Right lung (tissue), 5 donors: Measurements from ENCODE around the gene COG7. TPM values are rescaled to one million over a fixed set of nuclear protein-coding genes. Genes with fewer than 3 reads are reported as not detected.
"Not testable (repeated sequence)": the region's sequence is repeated elsewhere in the genome, so short reads cannot be mapped to it uniquely, and the experiment has no call there.

Source experiments
- DNase-seq, 2 donors: peaks; one replicate each; pipeline ENCODE4 v3.0.0-alpha.2; 2013
- polyA plus RNA-seq, 5 donors: library from polyadenylated mRNA; unstranded; fragments of 120-200 nt; gene quantifications; one replicate each; pipeline versions ENCODE4 v1.2.1 to v1.2.3, GENCODE V29; 2013; ENCODE audit warnings: inconsistent platforms in 1 of 5, low replicate concordance in 1 of 5; ENCODE audit not compliant: insufficient read length in 5 of 5, insufficient read depth in 1 of 5

The COG7 gene
- polyA plus RNA-seq, 5 donors: 25.6 to 39.7 (median 33.0) TPM

DNA sequence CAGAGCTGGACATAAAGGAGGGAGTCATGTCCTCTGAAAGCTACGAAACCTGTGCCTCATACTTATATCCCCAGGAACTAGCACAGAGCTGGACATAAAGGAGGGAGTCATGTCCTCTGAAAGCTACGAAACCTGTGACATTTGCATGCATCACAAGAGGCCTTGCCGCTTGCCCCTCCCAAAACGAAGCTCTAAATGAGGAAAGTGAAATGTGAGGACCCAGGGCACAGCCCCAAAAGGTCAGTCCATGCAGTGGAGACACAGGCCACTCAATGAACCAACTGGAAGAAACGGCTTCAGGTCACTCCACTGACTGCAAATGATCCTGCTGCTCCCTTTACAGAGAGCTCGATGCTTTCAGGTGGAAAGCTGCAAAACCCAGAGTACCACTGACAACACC is 38.3 kb downstream of the COG7 start:
- no peak for DNase-seq

DNA sequence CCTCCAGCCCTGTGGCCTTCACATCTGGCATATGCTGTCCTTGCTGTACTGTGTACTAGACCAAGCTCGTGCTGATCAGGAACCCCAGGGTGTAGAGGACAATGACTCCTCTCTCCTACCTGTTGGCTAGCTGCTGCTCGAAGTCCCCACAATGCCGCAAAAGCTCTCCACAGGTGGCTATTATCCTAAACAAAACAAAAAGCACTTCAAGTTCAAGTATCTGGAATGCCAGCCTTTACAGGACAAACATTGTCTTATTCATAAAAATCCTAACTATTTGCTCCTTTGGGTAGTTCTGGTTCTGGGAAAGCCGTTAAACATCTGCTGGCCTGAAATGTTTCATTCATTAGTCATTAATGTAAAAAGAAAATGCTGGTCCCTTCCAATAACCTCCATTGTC is 42.8 kb downstream of the COG7 start:
- no peak for DNase-seq

DNA sequence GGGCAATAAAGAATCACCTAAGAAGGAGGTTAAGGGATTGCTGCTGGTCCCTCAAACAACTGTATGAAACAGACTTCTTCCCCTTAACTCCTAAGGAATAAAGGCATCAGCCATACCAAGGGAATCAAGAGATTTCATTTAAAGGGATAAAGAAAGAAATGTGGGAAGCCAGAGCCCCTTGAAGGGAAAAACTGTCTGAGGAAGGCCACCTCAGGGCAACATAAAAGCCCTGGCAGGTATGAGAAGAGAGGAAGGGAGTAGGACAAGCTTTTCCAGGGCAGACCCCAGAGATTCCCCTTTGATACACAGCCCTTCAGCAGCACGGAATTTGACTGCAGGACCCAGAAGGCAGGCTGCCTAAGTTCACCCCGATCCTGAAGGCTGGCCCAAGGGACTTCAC is 43.5 kb downstream of the COG7 start:
- DNase-seq: no peak

DNA sequence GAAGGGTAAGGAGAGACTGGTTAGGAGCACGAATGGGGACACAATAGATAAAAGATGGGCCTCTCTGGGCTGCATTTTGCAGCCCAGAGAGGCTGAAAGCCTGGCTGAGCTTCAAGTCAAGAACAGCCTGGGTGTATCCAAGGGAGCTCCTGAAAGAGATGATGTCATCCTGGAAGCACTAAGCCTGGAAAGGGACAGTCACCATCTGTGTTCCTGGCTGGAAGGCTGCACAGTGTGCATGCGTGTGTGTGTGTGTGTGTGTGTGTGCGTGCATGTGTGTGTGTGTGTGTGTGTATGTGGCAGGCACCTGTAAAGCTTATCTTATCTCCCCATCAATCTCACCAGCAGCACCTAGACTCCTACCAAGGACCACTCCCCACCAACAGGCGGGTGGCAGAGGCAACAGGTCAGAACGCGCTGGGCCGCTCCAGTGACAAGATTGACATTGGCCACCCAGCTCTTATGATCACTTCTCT is 44.1 kb downstream of the COG7 start:
- DNase-seq: no peak

DNA sequence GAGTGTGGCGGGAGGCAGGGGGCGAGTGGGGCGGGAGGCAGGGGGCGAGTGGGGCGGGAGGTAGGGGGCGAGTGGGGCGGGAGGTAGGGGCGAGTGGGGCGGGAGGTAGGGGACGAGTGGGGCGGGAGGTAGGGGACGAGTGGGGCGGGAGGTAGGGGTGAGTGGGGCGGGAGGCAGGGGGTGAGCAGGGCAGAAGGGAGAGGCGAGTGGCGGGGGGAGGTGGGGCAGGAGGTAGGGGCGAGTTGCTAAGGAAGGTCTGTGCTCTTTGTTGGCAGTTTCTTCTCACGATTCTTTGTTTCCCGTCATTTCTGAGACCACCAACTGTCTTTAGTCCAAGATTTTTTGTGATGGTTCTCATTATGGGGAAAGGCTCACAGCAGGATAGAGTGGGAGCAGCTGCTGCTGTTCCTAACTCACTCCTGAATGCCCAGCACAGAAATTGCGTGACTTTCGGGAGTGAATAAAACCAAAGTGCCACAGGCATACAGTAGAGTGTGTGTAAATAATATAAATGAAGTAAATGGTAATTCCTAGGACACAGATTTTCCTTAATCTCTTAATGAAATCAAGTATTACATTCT is 44.7 kb downstream of the COG7 start:
- DNase-seq: no peak

DNA sequence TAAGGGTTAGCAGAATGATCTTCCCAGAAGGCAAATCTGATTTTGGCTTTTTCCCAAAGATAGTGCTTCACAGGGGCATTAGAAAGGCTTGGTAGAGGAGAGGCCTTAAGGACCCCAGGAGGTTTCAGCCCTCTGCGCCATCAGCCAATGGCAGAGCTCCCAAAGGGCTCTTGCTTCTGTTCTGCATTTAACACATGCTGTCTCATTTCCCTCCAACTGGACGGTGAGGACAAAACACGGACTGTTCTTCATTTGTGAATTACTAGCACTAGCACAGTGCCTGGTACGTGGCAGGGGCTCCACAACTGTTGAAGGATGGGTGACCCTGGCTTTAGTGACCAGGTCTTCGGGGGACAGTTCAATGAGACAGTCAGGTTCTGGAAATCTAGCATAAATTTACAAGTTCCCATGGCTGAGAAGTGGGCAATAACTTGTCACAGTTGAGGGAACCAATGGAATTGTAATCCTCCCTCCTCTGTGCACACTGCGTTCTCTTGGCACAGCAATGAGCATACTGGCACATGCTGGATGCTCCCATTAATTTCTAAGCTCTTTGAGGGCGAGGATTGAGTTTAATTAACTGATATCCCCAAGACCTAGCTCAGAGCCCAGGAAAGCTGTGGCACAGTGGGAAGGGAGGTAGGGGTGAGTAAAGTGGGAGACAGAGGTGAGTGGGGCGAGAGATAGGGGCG is 45.4 kb downstream of the COG7 start:
- no peak for DNase-seq

DNA sequence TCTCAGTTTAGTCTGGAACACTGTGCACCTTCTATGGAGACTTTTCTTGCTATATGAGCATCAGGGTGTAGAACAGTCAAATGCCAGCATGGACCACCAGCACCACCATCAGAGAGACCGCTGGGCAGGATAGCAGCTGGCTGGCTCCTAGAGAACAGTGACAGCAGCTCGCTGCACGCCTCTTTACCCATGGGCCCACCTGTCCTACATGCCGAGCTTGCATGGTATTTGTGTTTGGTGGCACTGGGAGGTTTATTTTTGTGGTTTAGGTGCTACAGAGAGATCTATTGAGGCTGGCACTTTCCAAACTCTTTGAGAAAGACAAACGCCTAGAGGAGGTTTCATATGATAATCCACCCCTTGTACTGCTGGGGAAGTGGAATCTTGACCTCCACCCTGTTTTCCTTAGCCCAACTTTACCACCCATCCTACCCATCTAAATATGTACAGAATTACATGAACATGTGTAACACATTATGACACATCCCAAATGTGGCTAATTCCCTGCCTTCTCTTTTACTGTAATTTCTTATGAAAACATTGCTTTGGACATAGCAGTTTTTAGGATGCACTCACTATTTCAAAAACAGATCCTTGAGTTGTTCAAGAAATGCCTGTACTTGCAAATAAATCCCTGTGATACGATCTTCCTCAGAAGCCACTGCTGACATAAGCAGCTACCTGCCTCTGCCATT is 46.3 kb downstream of the COG7 start:
- DNase-seq: no peak

DNA sequence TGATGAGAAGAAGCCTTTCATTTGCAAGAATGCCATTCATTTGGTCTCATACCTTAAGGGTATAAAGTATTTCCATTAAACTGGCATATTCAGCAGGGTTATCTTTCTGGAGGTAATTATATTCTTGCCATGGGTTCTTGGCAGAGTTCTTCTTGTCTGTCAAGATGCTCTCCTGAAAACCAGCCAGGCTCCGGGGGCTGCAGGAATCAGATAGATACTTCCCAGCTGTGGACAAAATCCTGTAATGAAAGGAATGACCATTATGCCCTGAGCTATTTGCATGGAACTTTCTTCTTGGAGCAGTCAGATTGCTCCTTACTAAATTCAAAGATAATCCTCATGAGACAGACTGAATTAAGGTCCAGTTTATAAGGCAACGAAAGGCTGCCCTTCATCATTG is 47.0 kb downstream of the COG7 start:
- DNase-seq: no peak

DNA sequence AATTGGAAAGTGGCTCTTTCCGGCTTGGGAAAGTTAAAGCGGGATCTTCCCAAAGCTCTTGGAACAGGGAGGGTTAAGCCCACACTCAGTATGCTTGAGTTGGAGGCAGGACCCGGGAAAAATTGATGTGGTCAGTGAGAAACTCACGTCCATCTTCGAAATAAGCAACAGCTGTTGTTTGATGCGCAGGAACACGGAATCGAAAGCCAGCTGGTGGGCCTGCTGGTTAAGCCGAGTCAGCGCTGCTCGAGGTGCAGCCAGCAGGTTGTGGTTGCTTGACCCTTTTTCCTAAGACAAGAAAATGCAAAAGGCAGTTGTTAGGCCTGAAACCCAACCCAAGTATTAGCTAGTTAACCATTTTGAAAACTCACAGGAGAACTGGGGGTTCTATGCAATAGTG is 49.4 kb downstream of the COG7 start:
- no peak for DNase-seq

DNA sequence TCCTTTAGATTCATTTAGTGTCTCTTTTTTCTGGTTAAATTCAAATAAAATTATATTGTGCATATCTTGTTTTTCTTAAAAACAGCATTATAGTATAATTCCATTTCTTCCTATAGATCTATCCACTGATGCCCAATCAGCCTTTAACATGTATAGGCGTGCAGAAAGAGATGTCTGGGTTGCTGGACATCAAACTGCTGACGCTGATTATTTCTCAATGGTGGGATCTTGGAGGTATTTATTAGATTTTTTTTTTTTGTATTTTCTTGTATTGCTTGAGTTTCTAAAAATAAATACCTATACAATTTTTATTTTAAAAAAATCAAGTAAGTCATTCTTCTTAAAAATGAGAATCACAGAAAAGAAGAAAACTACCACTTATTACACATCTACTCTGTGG is 50.9 kb downstream of the COG7 start:
- no peak for DNase-seq

DNA sequence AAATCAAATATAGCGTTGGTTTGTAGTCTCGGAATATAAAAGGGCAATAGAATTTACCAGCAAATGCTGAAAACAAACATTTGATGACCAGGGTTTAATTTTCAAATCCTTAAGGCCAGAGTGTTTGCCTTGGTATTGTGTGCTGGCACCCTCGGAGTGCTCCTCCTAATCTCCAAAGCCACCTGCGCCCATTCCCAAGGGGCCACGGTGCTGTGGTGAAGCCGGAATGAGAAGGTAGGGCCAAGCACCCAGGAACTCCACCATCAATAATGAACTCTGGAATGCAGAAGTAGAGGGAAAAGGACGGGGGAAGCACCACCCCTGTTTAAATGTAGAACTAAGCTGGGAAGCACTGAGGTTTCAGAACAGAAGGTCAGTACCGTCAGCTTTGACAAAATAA is 51.9 kb downstream of the COG7 start:
- no peak for DNase-seq

DNA sequence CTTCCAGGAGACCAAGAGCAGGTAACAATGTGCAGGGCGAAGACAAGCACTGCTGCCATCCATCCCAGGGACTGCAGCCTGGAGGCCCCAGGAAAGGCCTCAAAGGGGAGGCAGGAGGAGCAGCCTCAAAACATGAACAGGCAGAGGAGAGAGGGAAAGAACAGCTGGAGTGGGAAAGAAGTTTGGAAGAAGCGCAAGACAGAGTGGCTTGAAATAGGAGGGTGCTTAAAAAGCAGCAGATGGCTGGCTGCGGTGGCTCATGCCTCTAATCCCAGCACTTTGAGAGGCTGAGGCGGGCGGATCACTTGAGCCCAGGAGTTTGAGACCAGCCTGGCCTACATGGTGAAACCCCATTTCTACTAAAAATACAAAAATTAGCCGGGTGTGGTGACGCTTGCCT is 52.5 kb downstream of the COG7 start:
- not testable (repeated sequence) for DNase-seq

DNA sequence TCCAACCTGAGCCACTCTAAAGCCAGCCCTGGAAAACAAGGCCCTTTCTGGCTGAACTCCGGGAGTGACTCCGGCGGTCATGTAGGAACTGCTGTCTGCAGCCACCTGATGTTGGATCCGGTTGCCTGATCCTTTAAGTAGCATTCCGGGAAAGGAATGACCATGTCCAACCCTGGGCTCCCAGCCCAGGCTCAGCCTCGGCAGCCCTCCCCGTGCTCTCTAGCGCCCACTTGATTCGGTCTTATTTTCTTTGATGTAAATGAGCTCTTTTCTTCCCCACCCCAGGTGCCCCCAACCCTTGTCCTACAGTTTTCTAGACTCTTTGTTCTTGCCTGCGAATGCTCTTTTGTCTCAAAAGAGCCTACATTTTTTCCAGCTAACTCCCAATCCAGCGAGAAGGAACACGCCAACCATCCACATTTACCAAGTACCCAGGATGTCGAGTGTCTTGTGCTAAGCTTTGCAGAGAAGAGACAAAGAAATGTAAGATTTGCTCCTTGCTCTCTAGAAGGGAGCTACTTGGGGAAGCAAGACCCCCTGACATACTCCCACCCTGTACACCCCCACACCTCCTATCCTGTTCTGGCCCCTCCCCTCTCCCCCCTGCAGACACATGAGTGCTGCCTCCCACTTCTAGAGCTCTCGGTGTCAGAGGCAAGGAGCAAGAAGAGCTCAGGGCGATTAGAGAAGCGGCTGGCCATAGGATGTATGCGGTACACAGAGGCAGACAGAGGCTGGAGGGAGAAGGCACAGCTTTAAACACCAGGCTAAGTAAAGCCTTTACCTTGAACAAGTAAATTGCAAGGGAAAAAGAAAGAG is 53.8 kb downstream of the COG7 start:
- DNase-seq: no peak

DNA sequence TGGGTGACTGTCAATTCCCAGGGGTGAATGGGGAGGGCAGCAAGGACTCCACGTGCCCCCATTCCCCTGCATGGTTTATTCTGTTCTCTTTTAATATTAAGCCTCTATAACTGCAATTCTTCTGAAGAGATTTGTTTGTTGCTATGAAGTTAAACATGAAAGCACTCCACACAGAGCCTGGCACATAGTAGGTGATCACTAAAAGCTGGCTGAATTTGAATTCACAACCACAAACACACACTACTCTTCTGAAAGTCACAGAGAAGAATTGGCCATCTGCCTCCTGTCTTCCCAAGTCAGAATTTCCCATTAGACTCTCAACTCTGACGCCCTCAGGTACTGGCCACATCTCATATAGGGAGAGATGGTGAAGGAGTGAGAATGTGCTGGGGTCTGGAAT is 55.5 kb downstream of the COG7 start:
- DNase-seq: no peak

DNA sequence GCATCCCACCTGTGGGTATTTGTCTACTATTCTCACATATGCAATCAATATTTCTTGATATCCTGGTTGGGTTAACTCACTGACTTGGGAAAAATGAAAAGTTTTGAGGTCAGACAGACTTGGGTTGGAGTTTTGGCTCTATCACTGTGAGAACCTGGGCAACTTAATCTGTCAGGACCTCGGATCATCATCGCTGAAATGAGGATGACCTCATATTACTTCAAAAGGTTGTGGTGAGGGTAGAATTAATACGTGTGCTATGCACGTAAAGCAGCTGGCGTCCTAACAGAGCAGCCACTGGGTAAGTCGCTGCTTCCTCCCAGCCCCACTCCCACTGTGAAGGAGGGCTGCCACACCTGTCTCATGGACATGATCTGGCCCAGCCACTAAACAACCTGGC is 57.3 kb downstream of the COG7 start:
- DNase-seq: no peak

DNA sequence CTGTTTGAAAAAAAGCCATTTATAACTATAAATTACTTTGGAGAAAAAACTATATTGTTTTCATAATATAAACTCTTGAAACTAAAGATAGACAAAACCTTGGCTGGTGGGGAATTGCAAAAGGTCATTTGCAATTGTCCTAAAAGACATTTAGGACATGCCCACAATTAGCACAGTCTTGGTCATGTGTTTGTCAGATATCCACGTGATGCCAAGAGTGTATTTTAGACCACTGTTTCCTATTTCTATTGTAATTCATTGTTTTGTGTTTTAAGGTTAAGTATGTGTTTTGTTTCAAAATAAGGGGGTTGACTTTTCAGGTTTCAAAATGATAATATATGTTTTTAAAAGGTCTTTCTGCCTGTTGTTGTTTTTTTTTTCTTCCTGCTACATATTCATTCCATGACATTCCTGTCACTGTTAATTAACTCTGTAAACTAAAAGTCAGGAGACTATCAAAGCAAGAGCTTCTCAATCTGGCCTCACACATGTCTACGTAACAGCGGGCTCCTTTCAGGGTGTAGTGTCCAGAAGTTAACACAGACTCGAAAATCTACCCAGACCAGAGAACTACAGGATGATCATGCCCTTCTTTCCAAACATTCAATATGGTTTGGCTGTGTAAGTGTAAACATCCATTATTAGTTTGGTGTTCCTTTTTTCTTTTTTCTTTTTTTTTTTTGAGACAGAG is 58.7 kb downstream of the COG7 start:
- DNase-seq: no peak

DNA sequence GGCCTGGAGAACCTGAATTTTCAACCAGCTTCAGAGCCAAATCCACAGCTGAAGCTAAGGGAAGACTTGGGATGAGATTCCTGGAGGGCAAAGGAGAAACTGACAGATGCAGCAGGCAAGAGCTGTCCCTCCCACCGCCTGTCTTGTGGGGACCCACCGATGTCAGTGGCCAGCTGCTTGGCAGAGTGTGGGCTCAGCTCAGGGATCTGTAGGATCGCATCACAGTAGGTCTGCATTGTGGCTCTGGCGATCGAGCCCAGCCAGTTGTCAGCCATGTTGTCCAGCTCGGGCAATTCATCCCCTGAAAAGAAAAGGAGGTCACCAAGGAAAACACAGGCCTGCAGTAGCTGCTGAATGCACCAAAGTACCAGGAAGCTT is 60.8 kb downstream of the COG7 start:
- DNase-seq: no peak

DNA sequence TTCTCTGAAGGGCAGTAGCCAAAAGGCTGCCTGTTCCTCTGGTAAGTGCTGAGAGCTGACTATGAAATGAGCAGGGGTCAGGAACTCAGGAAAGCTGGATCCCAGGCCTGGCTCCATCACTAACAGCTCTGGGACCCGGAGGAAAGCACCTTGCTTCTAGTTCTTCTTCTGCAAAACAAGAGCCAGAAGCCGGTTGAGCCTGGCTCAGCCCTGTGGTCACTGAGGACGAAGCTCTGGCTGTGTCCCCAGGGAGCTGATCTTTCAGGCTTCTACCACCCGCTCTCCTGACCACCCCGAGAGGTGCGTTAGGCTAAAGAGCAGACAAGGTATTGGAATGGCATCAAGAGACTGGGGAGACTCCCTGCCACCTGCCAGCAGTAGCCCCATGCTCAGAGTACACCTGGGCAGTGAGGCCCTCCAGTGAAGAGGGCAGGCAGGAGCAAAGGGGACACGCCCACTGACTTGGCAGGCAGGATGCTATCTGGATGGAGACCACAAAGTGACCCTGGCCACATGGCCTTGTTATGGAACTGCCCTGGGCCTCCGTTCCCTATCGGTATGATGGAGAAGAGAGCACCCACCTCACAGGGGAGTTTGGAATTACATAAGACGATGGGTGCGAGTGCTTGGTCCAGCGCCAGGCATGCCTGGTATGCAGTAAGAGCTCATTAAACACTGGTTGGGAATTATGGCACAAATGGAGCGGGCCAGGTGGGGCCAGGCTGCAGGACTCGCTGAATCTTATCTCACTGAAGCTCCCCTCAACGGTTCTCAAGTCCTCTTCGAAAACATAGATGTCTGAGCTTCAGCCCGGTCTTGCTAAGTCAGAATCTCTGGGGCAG is 61.4 kb downstream of the COG7 start:
- DNase-seq: no peak

DNA sequence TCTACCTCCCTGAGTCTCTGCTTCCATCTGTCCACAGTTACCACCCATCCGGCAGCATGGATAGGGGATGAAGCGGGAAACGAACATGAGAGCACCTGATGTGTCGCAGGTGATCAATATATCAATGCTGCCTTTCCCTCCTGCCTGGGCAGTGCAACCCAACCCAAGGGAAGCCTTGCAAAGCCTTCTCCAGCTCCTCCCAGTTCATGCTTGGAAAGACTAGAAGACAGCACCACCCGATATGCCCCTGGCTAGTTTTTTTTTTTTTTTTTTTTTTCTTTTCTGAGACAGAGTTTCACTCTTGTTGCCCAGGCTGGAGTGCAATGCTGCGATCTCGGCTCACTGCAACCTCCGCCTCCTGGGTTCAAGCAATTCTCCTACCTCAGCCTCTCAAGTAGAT is 63.1 kb downstream of the COG7 start:
- DNase-seq: not testable (repeated sequence)

DNA sequence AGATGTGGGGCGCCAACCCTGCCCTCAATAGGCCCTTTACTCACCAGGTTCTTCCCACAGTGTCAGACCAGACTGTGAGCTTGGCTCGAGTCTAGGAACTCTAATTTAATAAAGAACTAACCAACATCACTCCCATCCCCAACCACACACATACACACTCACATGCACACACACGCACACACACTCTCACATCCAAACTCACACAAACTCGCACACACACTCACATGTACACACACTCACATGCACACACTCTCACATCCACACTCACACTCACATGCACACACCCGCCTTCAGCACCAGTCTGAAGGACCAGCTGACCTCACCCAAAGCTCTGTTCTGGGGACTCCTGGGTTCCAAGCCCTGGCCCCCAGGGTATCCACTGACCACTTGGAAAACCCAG is 63.8 kb downstream of the COG7 start:
- DNase-seq: no peak

DNA sequence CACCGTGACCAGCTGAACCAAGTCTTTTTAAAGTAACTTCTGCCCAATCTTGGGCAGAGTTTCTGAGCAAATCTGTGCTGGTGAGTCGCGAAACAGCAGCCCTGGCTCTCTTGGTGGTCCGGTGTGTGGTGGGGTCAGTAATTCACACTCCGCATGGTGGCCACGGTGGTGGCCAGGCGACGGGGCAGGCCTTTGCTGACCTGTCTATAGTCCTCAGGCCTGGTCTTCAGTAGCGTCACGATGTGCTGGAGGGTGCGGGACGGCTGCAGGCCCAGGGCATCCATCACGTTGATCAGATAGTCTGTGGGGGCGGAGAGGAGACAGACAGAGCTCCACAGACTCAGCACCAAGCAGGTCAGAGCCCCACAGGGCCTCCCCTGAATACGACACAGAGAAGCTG is 64.2 kb downstream of the COG7 start:
- DNase-seq: no peak
